GM18508 (cell line): ENCODE results near the gene SLC25A31.

Experiments
- ATAC-seq: cut with Tn5 transposase; IDR thresholded peaks from one replicate; pipeline ENCODE4 v1.9.1; 2021; ENCODE audit warnings: moderate number of reproducible peaks; ENCODE audit not compliant: insufficient read depth, unreplicated experiment

The SLC25A31 gene

GRCh38 chr4:127776620-127777019, 46.4 kb downstream of the SLC25A31 start:
- ATAC-seq = no peak

DNA sequence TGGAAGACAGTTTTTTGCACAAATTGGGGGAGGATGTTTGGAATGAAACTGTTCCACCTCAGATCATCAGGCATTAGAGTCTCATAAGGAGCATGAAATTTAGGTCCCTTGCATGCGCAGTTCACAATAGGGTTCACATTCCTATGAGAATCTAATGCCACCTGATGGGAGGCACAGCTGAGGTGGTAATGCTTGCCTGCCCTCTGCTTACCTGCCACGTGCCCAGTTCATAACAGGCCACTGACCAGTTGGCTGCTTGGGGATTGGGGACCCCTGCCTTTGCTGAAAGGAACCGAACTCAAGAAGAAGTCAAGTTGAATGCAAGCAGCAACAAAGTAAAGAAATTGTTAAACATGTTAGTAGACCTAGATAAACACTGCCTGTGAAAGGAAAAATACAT, 47.3 kb downstream of the SLC25A31 start:
- ATAC-seq = no peak

DNA sequence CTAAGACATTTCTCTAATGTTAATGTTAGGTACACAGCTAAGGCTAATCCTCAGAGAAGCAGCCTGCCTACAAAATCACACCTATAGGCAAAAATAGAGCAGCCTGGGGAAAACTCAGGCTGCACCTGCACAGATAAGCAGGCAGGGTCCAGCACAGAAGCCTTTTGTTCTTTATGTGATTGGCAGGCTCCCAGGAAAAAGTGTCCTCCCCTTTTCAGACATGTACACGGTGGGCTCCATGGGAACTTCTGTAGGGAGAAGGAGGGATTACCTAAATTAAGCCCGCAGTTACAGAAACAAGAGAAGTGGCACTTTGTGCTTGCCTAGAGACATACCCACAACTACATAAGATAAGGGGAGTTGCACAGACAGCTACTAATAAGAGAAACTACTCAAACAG, 47.9 kb downstream of the SLC25A31 start:
- no peak for ATAC-seq

- no peak for ATAC-seq
These were observed 50.4 kb downstream of the SLC25A31 start for GRCh38 chr4:127780598-127780997.

DNA sequence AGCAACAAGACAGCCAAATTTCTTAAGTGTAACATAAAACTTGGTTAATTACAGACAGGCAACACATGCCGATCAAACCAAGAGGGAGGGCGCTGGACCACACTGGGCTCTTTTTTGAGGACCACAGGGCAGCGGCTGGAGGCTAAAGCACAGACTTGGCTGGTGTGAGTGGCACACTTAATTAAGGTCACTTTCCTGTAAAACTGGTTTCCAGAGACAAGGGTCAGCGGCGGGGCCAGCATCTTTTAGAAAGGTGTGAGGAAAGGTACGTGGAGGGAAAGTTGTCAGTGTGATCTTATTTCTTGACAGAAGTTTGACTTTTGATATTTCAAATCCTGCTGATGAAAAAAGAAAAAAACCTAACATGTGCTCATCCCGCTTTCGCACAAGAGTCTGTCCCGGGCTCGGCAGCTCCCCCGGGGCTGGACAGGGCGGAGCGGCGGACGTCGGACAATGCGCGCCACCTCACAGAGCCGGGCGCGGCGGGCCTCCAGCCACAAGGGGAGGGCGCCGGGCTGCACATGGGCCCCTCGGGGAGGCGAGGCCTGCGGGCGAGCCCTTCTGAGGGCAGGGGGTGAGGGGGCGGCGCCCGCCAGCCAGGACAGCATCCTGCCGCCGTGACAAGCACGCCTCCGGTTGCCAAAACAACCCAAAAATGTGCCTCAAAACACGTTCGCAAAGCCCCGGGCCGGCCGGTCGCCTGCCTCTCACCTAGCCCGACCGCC, 51.3 kb downstream of the SLC25A31 start:
- peak; percentile 15 for ATAC-seq

GRCh38 chr4:127782025-127782274, 51.8 kb downstream of the SLC25A31 start:
- peak; percentile 57 for ATAC-seq

DNA sequence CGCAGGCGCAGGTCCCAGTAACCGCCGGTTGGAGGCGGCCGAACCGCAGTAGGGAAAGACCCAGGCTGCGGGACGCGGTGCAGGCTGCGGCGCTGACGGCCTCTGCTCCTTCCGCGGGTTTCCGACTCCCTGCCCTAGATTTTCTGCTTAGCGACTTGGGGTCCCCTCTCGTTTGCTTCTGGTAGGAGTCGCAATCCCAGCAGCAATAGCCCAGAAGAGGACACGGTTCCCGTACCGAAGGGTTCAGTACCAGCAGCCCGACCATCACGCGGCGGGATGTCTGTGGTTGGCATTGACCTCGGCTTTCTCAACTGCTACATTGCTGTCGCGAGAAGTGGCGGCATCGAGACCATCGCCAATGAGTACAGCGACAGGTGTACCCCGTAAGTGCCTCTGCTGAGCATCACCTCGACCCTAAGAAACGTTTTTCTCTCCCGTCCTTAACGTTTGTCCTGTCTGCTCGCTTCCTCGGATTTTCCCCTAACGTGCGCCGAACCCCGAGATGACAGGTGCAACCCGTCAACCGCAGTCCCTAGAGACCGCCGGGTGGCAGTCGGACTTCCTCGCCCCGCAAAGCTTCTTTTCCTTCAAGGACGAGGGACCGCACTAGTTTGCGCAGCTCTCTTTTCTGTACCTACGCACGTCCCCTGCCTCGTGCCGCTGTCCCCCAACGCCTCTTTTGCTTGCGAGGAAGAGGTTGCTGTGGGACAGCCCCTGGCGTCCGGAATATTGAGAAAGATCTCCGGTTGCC, 52.2 kb downstream of the SLC25A31 start, which contains the start of gene HSPA4L:
Gene HSPA4L (plus strand): TSS at position 48 of the 751 bp plus-strand sequence. CDS start 229 bp downstream, at position 277.
- peak; percentile 30 for ATAC-seq

- ATAC-seq = no peak
These were observed 53.0 kb downstream of the SLC25A31 start for GRCh38 chr4:127783026-127783769.

DNA sequence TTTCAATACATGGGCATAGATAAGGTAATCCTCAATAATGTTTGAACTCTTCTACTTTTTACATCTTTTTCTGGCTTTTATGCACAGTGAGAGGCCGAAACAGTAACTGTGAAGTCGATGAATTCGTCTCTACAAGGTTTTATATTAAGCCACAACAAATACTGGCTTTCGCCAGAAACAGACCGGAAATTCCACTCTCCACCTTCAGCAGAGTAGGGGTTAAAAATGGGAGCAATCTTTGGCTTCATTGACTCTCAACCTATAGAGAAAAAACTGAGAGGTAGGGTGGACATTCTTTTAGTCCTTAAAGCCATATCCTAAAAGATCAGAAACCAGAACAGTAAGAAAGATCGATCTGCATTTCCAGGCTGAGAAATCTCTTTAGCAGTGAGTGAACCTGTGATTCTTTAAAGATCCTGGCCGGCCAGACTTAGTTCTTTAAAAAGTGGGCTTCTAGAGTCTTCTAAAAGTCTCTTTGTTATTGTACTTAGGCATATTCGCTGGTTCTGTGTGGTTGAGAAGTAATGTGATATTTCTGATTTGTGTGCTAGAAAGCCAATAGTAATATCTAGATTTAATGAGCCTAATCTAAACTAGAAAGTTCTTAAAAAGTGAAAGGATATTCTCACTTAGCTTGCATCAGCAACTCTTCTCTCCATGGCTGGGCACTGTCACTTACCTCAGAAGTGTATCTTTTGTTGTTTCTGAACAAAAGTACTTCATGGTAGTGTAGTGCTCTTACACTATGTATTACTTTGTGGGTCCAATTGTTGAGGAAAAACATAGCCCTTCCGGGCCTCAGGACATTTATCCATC, 54.0 kb downstream of the SLC25A31 start:
- ATAC-seq = no peak

DNA sequence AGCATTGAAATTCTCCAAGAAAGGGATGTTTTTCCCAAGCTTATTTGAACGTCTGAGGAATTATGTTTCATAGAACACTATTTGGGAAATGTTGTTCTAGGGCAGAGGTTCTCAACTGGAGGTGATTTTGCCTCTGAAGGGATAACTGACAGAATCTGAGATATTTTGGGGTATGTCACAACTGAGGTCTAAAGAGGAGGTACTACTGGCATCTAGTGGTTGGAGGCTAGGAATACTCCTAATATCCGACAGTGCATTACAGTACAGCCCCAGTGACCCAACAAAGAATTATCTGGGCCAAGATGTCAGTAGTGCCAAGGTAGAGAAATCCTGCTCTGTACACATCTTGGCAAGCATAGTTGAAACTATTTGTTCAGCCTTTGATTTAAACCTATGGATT, 58.3 kb downstream of the SLC25A31 start:
- ATAC-seq = no peak

DNA sequence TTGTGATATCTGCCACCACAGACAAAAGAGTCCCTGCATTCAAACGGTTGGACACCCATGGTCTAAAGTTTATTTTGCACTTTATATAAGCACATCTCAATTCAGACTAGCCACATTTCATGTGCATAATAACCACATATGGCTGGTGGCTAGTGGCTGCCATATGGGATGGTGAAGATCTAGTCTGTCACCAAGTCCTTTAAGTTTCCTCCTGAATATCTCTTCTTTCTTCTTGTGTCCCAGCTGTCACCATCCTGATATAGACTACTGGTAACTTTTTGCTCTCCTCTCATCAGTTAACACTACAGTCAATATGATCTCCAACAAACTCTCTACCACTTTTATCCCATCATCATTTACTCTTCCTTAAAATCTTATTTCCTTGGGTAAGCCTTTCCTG, 61.2 kb downstream of the SLC25A31 start:
- no peak for ATAC-seq

GRCh38 chr4:127793528-127793927, 63.3 kb downstream of the SLC25A31 start:
- ATAC-seq = no peak

GRCh38 chr4:127799711-127800110, 69.5 kb downstream of the SLC25A31 start:
- ATAC-seq = no peak

- no peak for ATAC-seq
These were observed 79.1 kb downstream of the SLC25A31 start for GRCh38 chr4:127809173-127809800.

- no peak for ATAC-seq
These were observed 80.4 kb downstream of the SLC25A31 start for GRCh38 chr4:127810551-127810950.

- no peak for ATAC-seq
These were observed 92.2 kb downstream of the SLC25A31 start for GRCh38 chr4:127822430-127822829.
